T-helper 22 cell (primary cell): ENCODE data around the gene CNPY2.
A peak's percentile ranks its signal among the peaks of the same experiment; 100 is the strongest.
"Not testable (repeated sequence)": the region's sequence is repeated elsewhere in the genome, so short reads cannot be mapped to it uniquely, and the experiment has no call there.

Experiments used
- DNase-seq: peaks from one replicate; pipeline ENCODE4 v3.0.0-alpha.2; 2020; ENCODE audit warnings: low read depth

CNPY2 gene

GRCh38 chr12:56315622-56316473 is at the start of gene CNPY2:
CNPY2 (minus strand) TSS chr12:56315988; CDS start chr12:56315217, 771 bp downstream.
- DNase-seq: peak; percentile 93

- DNase-seq: no peak
Observed at GRCh38 chr12:56362130-56363059, 46.6 kb upstream of the CNPY2 start, which contains the start of gene APOF. APOF (minus strand) TSS chr12:56362857; CDS start chr12:56362745, 112 bp downstream.

GRCh38 chr12:56361487-56362129 is 45.8 kb upstream of the CNPY2 start:
- no peak for DNase-seq

GRCh38 chr12:56359851-56360767 is 44.3 kb upstream of the CNPY2 start, which contains the start of gene STAT2:
STAT2 (minus strand) TSS chr12:56360107; CDS start chr12:56356571, 3,536 bp downstream.
- DNase-seq: peak; percentile 99

GRCh38 chr12:56358836-56359532 is 43.2 kb upstream of the CNPY2 start:
- DNase-seq: no peak

- DNase-seq: no peak
Observed at GRCh38 chr12:56351325-56351724, 35.5 kb upstream of the CNPY2 start.

- DNase-seq: no peak
Observed at GRCh38 chr12:56350662-56351061, 34.9 kb upstream of the CNPY2 start.

GRCh38 chr12:56348776-56349175 is 33.0 kb upstream of the CNPY2 start:
- no peak for DNase-seq

- DNase-seq: not testable (repeated sequence)
Observed at GRCh38 chr12:56347255-56347654, 31.5 kb upstream of the CNPY2 start.

GRCh38 chr12:56346675-56347074 is 30.9 kb upstream of the CNPY2 start:
- no peak for DNase-seq

GRCh38 chr12:56342290-56342689 is 26.5 kb upstream of the CNPY2 start:
- DNase-seq: not testable (repeated sequence)

- no peak for DNase-seq
Observed at GRCh38 chr12:56341616-56342015, 25.8 kb upstream of the CNPY2 start.

GRCh38 chr12:56339158-56339422 is 23.3 kb upstream of the CNPY2 start:
- no peak for DNase-seq

- peak; percentile 92 for DNase-seq
Observed at GRCh38 chr12:56338308-56339157, 22.7 kb upstream of the CNPY2 start, which contains the start of gene IL23A. IL23A (plus strand) TSS chr12:56338884; CDS start chr12:56339045, 161 bp downstream.

- no peak for DNase-seq
Observed at GRCh38 chr12:56337753-56338251, 22.0 kb upstream of the CNPY2 start.

- DNase-seq: no peak
Observed at GRCh38 chr12:56336361-56337167, 20.8 kb upstream of the CNPY2 start.

- DNase-seq: not testable (repeated sequence)
Observed at GRCh38 chr12:56335527-56335926, 19.7 kb upstream of the CNPY2 start.

- no peak for DNase-seq
Observed at GRCh38 chr12:56334490-56334793, 18.7 kb upstream of the CNPY2 start.
